Measurements from ENCODE around the gene ETV6. TPM values are rescaled to one million over a fixed set of nuclear protein-coding genes. Genes with fewer than 3 reads are reported as not detected.
A peak's percentile ranks its signal among the peaks of the same experiment; 100 is the strongest.

ETV6 gene
- total and polyA plus RNA-seq, 2 of the 8 experiments (the other 6 are each of a cell fraction or from before 2014, with no cell fraction given), result 5.5 to 23.9 TPM

DNA sequence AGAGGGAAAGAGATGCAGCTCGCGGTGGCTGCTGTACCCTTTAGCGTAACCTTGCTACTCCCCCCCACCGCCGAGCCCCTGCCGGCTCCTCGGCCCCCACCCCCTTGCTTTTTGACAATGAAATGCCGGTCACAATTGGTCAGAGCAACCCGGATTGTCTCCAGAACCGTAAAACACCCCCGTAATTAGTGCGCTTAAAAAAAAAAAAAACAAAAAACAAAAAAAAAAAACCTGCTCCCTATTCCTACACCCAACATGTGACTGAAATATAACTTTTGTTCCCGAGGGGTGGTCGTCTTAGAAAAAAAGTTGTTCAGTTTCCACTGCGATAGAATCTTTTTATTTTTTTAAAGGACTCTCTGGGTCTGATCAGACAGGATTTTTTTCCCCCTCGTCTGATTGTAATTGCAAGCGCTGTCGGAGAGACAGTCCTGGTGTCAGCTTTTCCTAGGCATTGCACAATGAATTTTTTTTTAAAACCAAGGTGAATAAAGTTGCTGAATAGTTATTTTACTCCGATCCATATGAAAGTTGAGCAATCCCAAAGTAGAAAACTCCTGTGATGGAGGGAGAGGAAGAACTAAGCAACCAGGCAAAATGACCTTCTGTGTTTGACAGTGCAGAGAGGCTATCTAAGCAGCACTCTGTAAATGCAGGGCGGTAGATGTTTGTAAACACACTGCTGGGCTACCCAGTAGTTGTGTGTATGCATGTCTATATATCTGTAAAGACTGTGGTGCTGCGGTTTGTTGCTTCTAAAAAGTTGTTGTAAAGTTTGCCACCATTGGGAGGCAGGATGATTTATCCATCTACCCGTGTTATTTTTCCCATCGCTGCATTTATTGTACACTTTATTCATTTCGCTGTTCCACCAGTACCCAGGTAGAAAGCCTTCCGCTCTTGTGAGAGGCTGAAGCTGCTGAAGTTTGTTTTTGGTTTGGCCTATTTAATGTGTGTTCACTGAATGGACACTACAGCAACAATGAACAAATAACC, 1.1 kb downstream of the ETV6 start:
- no peak overlapping the region for H3K27ac ChIP-seq (ENCODE audit: low read depth, low read length)
- 0 out of 2 replicates have a peak overlapping the region, but pooled peaks have one; percentile 5 for H2AK5ac ChIP-seq (ENCODE audit: low read depth, low read length)
- no peak overlapping the region for H4K91ac ChIP-seq (replicated peaks; ENCODE audit: insufficient read length, low read length)
- no peak for TF ChIP-seq KDM1A (IDR thresholded peaks at IDR 0.05; ENCODE audit: borderline replicate concordance, low read length)
- TF ChIP-seq SAP30 (IDR thresholded peaks at IDR 0.05; ENCODE audit: insufficient read depth, insufficient replicate concordance, low read length), result peak; percentile 10
- peaks cover 8% of the 10 kb centered on the region for H3K79me1 ChIP-seq (ENCODE audit: low read depth, low read length)
- peaks cover 3 to 18% (median 10%) of the 10 kb centered on the region in 4 experiments for H3K4me1 ChIP-seq (replicated peaks in 1 of 4; ENCODE audit: control insufficient read depth in 3 of 4, insufficient read depth in 4 of 4, low read length in 3 of 4)
- peak overlapping the region in 2 of 4 experiments; percentile 65 to 82; a peak in 2 of 7 replicates for H3K9ac ChIP-seq (replicated peaks in 1 of 4; ENCODE audit: extremely low read depth in 1 of 4, low read depth in 3 of 4, low read length in 3 of 4)
- peaks cover 14 to 53% of the 10 kb centered on the region in 2 experiments for H3K79me2 ChIP-seq (ENCODE audit: control insufficient read depth in 1 of 2, insufficient read depth in 2 of 2, low read length in 2 of 2)
- no peaks in the 10 kb centered on the region for H4K20me1 ChIP-seq (replicated peaks in 1 of 2; ENCODE audit: control insufficient read depth in 1 of 2, insufficient read depth in 2 of 2, low read length in 2 of 2)
- FAIRE-seq (no peak), DNase-seq (ENCODE audit: low read depth in 1 of 2, low spot score in 2 of 2) (no peak)
- peak overlapping the region; percentile 81 to 83 for H3K4me2 ChIP-seq (ENCODE audit: insufficient read depth in 1 of 2, low read depth in 2 of 2, low read length in 2 of 2)
- ChIA-PET POLR2A (ENCODE audit: partially characterized antibody) (interaction anchor here (0.6 to 2.3 kb wide), 9 partner anchors 8 to 360 kb away, joined by 3 to 9 read pairs (median 3); no protein-coding TSS in a partner anchor), CTCF (ENCODE audit: partially characterized antibody) (interaction anchor here (1.1 kb wide), 1 partner anchor 92 kb away, joined by 3 read pairs; no protein-coding TSS in a partner anchor)
- H3K27me3 ChIP-seq (replicated peaks in 1 of 4; ENCODE audit: control insufficient read depth in 3 of 4, extremely low read depth in 1 of 4, insufficient read depth in 3 of 4, low read length in 3 of 4), result no peaks in the 10 kb centered on the region
- peaks cover 6% of the 10 kb centered on the region for H3K23me2 ChIP-seq (ENCODE audit: low read depth, low read length)
- WGBS, 2 experiments (ENCODE audit: extremely low coverage in 1 of 2, insufficient coverage in 1 of 2, insufficient read length in 1 of 2, insufficient replicate concordance in 2 of 2, low coverage in 1 of 2, low lambda C conversion rate in 2 of 2, missing lambda C conversion rate in 1 of 2), result 14% methylated on average over 24 of the region's 25 CpGs; no CpG with 5 or more reads in 1 of the 2 experiments
- no peaks in the 10 kb centered on the region for H3K36me3 ChIP-seq (ENCODE audit: control insufficient read depth in 2 of 4, insufficient read depth in 4 of 4, low read length in 3 of 4)
- H3K9me3 ChIP-seq (ENCODE audit: insufficient read depth in 2 of 2, low read depth in 1 of 2, low read length in 1 of 2), result no peaks in the 10 kb centered on the region
- H3K56ac ChIP-seq (replicated peaks; ENCODE audit: insufficient read length, low read depth, low read length), result no peak overlapping the region
- H2BK20ac ChIP-seq (ENCODE audit: low read length), result no peak overlapping the region
- no peak overlapping the region; the same call in 1 of the 2 replicates for H4K8ac ChIP-seq (ENCODE audit: extremely low read depth, insufficient read depth, low read length)
- 0 out of 2 replicates have a peak overlapping the region, but pooled peaks have one; percentile 49 for H2BK5ac ChIP-seq (ENCODE audit: low read depth, low read length)
- H2BK15ac ChIP-seq (ENCODE audit: low read length), result no peak overlapping the region
- no peak overlapping the region for H3K23ac ChIP-seq (ENCODE audit: insufficient read length)
- no peak overlapping the region for H4K5ac ChIP-seq (ENCODE audit: insufficient read length, low read depth, low read length)
- no peak overlapping the region; the same call in 1 of the 2 replicates for H3K18ac ChIP-seq (ENCODE audit: extremely low read depth, low read length)
- no peak overlapping the region for H2AFZ ChIP-seq (ENCODE audit: low read length)
- no peak overlapping the region for H2BK120ac ChIP-seq (replicated peaks; ENCODE audit: low read depth, low read length)
- H2BK12ac ChIP-seq (ENCODE audit: low read depth, low read length), result 0 out of 2 replicates have a peak overlapping the region, but pooled peaks have one; percentile 6
- H3K14ac ChIP-seq (ENCODE audit: insufficient read length), result no peak overlapping the region
- H3K4me3 ChIP-seq (ENCODE audit: extremely low read depth in 1 of 4, insufficient read depth in 2 of 4, low read depth in 3 of 4, low read length in 4 of 4), result peak overlapping the region; percentile 76 to 98 (median 82)
- H3K4ac ChIP-seq (replicated peaks; ENCODE audit: insufficient read length, low read depth, low read length), result no peak overlapping the region

Measured in H1 (cell line).